ENCODE results near the gene GABBR2.

- TF ChIP-seq CTCF (optimal IDR thresholded peaks at IDR 0.05 in 1 of 3, IDR thresholded peaks at IDR 0.05 in 1 of 3, conservative IDR thresholded peaks at IDR 0.05 in 1 of 3; ENCODE audit: extremely low read depth in 1 of 3, insufficient read depth in 2 of 3, low read length in 3 of 3): no peak
- no peak for TF ChIP-seq EZH2 (IDR thresholded peaks at IDR 0.05; ENCODE audit: low read length)
Observed at GRCh38 chr9:98545021-98545420, 163.7 kb downstream of the GABBR2 start.
